ENCODE measurements around the gene PRMT7.

DNA sequence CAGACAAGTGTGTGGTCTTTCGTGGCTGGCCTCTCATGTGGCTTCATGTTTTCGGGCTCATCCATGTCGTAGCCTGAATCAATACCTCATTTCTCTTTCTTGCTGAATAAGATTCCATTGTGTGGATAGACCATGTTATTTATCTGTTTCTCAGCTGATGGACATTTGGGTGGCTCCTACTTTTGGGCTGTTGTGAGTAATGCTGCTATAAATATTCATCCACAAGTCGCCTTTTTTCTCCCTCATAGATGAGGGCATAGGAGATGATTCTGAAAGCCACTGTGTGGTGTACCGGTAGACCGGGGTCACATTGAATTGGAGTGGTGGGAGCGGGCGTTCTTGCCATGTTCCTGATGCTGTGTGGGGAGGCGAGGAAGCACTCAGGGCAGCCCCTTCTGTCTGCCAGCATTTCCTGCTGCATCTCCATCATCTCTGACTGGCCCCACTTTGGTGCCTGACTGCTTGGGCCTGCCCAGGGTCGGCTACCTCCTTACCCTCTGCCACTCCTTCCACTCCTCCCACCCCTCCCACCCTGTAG lies 40.1 kb downstream of the PRMT7 start:
- TF ChIP-seq, protein P1, sequence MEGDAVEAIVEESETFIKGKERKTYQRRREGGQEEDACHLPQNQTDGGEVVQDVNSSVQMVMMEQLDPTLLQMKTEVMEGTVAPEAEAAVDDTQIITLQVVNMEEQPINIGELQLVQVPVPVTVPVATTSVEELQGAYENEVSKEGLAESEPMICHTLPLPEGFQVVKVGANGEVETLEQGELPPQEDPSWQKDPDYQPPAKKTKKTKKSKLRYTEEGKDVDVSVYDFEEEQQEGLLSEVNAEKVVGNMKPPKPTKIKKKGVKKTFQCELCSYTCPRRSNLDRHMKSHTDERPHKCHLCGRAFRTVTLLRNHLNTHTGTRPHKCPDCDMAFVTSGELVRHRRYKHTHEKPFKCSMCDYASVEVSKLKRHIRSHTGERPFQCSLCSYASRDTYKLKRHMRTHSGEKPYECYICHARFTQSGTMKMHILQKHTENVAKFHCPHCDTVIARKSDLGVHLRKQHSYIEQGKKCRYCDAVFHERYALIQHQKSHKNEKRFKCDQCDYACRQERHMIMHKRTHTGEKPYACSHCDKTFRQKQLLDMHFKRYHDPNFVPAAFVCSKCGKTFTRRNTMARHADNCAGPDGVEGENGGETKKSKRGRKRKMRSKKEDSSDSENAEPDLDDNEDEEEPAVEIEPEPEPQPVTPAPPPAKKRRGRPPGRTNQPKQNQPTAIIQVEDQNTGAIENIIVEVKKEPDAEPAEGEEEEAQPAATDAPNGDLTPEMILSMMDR (conservative IDR thresholded peaks at IDR 0.05): no peak
- TF ChIP-seq ZFX (IDR thresholded peaks at IDR 0.05): no peak
